Duodenal mucosa (tissue), 2 donors: Measurements from ENCODE around the gene LSP1.

Source experiments
- H3K27ac ChIP-seq: one replicate; pipeline ENCODE4 v1.7.0; 2013; ENCODE audit warnings: low read depth, low read length
- H3K27me3 ChIP-seq, 2 donors: one replicate each; pipeline ENCODE4 v1.7.0; 2013; ENCODE audit warnings: low read length in 2 of 2, control low read depth in 1 of 2; ENCODE audit not compliant: insufficient read depth in 2 of 2, control insufficient read depth in 1 of 2
- H3K36me3 ChIP-seq, 2 donors: one replicate each; pipeline ENCODE4 v1.7.0; 2013; ENCODE audit warnings: low read length in 2 of 2, control low read depth in 1 of 2; ENCODE audit not compliant: insufficient read depth in 2 of 2, control insufficient read depth in 1 of 2
- H3K4me1 ChIP-seq, 2 donors: one replicate each; pipeline ENCODE4 v1.7.0; 2013; ENCODE audit warnings: low read length in 2 of 2, control low read depth in 1 of 2; ENCODE audit not compliant: insufficient read depth in 2 of 2, control insufficient read depth in 1 of 2
- H3K4me3 ChIP-seq, 2 donors: one replicate each; pipeline ENCODE4 v1.7.0; 2013; ENCODE audit warnings: low read length in 2 of 2, low read depth in 1 of 2
- H3K9ac ChIP-seq, 2 donors: one replicate each; pipeline ENCODE4 v1.7.0; 2013; ENCODE audit warnings: low read length in 2 of 2, low read depth in 1 of 2
- H3K9me3 ChIP-seq, 2 donors: one replicate each; pipeline ENCODE4 v1.7.0; 2013; ENCODE audit warnings: low read length in 2 of 2, control low read depth in 1 of 2; ENCODE audit not compliant: control insufficient read depth in 1 of 2

Gene LSP1

DNA sequence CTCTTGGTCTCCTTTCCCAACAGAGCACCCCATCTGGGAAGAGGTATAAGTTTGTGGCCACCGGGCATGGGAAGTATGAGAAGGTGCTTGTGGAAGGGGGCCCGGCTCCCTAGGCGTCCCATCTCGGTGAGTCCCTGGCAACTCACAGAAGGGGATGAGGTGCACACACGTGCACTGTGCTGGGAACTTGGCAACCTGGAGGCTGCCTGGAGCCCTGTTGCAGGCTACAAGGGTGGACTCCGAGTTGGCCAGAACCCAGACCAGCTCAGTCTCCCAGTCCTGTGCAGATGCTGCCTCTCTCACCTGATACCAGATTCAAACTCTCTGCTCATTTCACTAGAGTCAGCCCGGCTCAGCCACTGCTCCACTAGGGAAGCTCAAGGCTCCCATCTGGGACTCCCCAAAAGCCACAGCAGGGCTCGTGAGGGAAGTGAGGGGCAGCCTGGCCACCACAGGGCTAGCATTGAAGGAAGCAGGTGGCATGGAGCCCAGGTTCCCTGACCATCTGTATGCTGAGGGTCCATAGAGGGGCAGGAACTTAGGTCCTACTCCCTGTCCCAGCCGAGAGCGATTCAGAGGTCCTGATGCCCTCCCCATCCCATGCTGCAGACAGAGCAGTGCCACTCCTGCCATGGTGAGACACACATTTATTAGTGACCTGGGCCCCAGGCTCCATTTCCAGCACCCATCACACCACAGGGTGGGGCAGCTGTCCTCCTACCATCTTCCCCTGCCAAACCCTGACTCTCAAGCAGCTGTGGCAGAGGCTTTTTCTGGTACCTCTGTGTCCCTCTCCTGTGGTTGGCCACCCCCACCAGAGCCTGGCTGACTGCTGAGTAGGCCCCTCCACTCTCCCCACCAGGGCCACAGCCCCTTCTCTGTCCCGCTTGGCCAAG lies 34.8 kb downstream of the LSP1 start:
- no peak overlapping the region for H3K9ac ChIP-seq
- H3K4me3 ChIP-seq, result no peak overlapping the region
- peaks cover 0 to 26% of the 10 kb centered on the region in 2 donors for H3K36me3 ChIP-seq
- no peaks in the 10 kb centered on the region for H3K27me3 ChIP-seq
- H3K9me3 ChIP-seq, result no peaks in the 10 kb centered on the region
- no peak overlapping the region for H3K27ac ChIP-seq
- H3K4me1 ChIP-seq, result peaks cover 0 to 3% of the 10 kb centered on the region in 2 donors

DNA sequence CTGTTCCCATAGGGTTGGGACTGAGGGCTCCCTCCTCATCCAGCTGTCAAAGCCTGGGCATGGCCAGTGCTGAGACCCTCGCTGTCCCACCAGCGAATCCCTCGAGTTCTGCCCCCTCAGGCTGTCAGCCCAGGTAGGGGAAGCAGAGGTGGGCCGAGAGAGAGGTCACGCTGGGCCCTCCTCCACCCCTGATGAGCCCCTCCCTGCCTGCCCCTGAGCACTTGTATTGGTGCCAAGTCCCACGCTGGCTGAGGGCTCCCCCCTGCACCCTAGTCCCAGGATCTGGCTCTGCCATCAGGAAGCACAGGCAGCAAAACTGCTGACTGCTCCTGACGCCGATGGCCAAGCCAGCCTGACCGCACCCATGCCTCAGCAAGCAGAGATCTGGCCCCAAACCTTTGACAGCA lies 35.5 kb downstream of the LSP1 start:
- Histone ChIP-seq H3K4me3 (no peak overlapping the region), H3K27ac (no peak overlapping the region), H3K4me1 (peaks cover 0 to 3% of the 10 kb centered on the region in 2 donors), H3K9me3 (no peaks in the 10 kb centered on the region), H3K9ac (no peak overlapping the region), H3K27me3 (no peaks in the 10 kb centered on the region), H3K36me3 (peaks cover 0 to 26% of the 10 kb centered on the region in 2 donors)

DNA sequence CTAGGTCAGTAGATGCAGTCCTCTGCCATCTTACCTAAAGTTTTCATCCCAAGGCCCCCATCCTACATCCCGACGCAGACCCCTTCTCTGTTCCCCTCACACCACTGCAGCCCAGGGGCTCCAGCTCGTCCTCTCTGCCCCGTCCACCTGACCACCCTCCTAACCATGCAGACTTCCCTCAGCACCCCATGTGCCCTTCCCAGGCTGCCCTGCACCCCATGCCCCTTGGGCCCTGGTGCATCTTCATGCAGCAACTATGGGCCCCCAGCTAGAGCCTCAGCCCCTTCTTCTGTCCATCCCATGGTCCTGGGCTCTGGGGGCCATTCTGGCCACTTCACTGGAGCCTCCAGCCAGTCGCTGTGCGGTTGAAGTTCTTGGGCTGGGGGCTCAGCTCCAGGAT lies 35.9 kb downstream of the LSP1 start:
- no peak overlapping the region for H3K4me3 ChIP-seq
- no peaks in the 10 kb centered on the region for H3K9me3 ChIP-seq
- no peak overlapping the region for H3K9ac ChIP-seq
- H3K27ac ChIP-seq, result no peak overlapping the region
- peaks cover 0 to 3% of the 10 kb centered on the region in 2 donors for H3K4me1 ChIP-seq
- H3K36me3 ChIP-seq, result peaks cover 0 to 26% of the 10 kb centered on the region in 2 donors
- H3K27me3 ChIP-seq, result no peaks in the 10 kb centered on the region

DNA sequence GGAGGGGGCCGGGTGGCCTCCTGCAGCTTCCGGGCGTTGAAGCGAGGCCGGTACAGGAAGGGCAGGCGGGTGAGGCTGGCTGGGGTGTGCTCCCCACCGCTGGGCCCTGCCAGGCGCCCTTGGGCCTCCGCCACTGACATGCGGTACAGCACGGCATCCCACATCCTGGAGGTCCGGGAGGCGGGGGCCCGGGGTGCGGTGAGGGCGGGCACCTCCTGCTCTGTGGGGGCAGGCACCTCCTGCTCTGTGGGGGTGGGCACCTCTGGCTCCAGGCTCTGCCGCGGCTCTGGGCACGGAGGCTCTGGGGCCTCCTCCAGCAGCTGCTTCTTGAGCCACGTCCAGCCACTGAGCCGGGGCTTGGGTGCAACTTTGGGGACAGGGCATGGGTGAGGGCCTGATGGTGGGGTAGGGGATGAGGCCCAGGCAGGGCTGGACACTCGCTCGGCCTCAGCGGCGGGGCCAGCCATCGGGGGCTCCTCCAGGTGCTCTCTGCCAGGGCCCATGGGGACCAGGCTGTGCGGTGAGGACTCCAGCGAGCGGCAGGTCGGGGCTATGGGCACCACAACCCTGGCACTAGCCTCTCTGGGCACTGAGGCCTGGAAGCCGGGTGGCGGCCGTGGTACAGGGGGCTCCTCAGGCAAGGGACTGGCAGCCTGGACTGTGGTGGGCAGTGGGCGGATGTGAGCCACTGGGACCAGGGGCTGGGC lies 36.5 kb downstream of the LSP1 start:
- Histone ChIP-seq H3K9ac (no peak overlapping the region), H3K4me1 (peaks cover 0 to 3% of the 10 kb centered on the region in 2 donors), H3K27ac (no peak overlapping the region), H3K4me3 (no peak overlapping the region), H3K36me3 (peaks cover 0 to 22% of the 10 kb centered on the region in 2 donors), H3K9me3 (no peaks in the 10 kb centered on the region), H3K27me3 (no peaks in the 10 kb centered on the region)

DNA sequence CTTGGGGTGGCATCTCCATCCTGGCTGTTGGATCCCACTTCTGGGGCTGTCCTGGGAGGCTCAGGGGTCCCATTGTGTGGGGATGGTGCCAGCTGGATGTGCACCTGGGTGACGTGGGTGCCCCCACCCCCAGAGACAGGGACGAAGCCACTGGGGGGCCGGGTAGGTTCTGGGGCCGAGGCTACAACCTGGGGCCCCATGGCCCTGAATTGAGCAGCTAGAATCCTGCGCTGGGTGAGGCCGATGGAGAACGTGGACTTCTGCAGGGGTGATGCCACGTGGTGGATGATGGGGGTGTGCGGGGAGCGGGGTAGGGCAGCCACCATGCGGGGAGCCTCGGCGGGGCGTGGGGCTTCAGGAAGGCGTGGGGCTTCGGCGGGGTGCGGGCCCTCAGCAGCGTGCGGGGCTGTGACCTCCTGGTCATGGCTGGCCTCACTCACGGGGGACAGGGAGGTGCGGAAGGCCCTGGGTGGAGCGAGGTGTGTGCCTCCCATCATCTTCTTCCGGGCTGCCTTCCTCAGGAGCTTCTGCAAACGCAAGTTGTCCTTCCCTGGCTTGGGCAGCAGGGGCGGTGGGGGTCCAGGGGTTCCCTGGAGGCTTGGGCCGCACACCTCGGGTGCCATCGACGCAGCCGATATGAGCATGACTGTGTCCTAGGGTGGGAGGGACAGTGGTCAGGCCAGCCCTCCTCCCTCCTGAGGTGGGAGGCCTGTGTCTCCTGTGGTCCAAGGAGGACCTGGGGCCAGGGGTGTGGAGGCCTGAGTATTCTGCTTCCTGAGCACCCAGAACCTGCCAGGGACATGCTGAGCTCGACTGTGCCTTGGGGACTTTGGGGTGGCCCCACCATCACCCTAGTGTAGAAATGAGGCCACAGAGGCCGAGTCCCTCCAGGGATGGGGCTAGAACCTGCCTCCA lies 37.3 kb downstream of the LSP1 start:
- Histone ChIP-seq H3K9ac (no peak overlapping the region), H3K36me3 (peaks cover 0 to 14% of the 10 kb centered on the region in 2 donors), H3K27ac (no peak overlapping the region), H3K27me3 (no peaks in the 10 kb centered on the region), H3K4me1 (peaks cover 0 to 3% of the 10 kb centered on the region in 2 donors), H3K9me3 (no peaks in the 10 kb centered on the region), H3K4me3 (no peak overlapping the region)

DNA sequence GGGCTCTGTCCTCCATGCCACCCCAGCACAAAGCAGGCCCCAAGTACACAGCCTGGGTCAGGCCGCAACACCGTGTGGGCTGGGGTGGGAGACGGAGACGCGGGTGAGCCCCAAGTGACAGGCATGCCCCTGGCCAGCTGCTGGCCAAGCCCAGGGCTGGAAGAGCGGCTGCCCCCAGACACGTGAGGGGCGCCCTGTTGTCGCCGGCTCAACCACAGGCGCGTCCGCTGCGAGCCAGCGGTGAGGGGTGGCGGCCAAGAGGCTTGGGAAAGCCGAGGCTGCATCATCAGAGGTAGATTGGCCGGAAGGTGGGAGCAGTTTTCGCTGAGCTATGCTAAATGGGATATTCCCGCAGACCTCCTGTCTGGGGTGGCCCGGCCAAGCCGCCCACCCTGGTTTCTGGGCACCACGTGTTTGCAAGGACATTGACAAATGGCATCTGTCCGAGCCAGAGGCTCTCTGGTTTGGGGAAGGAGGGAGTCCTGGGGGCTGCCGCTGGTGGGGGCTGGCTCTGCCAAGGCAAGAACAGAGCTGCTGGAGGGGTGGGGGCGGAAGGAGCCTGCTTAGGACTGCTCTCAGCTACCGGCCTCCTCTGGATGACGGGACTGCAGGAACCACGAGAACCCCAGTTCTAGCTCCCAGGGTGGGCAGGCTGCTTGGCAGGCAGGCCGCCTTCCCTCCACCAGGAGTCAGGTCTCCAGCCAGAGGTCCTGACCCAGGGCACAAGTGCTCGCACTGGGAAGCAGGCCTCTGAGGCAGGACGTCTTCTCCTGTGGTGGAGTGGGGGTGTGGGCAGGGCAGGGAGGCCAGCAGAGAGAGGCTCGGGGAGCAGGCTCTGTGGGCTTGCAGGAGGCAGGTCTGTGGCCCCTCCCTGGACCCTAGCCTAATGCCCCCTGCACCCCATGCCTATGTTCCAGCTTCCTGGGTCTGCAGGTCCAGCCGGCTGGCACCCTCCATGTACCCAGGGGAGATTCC lies 38.3 kb downstream of the LSP1 start:
- H3K9ac ChIP-seq, result no peak overlapping the region
- H3K4me3 ChIP-seq, result no peak overlapping the region
- no peaks in the 10 kb centered on the region for H3K27me3 ChIP-seq
- peaks cover 0 to 5% of the 10 kb centered on the region in 2 donors for H3K36me3 ChIP-seq
- no peak overlapping the region for H3K27ac ChIP-seq
- H3K9me3 ChIP-seq, result no peaks in the 10 kb centered on the region
- H3K4me1 ChIP-seq, result peaks cover 0 to 3% of the 10 kb centered on the region in 2 donors

DNA sequence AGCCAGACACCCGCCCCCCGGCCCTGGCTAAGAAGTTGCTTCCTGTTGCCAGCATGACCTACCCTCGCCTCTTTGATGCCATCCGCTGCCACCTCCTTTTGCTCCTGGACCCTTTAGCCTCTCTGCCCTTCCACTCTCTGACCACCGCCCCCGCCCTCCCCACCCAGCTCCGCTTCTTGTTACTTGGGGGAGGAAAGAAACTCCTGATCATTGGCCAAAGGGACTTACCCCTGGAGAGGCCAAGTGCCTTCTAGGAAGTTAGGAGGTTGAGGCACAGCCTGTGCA lies 38.9 kb downstream of the LSP1 start, which contains the start of gene PRR33:
Gene PRR33 (minus strand): TSS at position 65 of the 285 bp plus-strand sequence. CDS start 1,311 bp downstream, outside the sequence.
- H3K27ac ChIP-seq, result no peak within 1 kb of the TSS
- peaks cover 0 to 3% of the 10 kb centered on the region in 2 donors for H3K4me1 ChIP-seq
- no peaks in the 10 kb centered on the region for H3K9me3 ChIP-seq
- H3K36me3 ChIP-seq, result no peaks in the 10 kb centered on the region
- no peak within 1 kb of the TSS for H3K4me3 ChIP-seq
- H3K9ac ChIP-seq, result no peak within 1 kb of the TSS
- no peaks in the 10 kb centered on the region for H3K27me3 ChIP-seq

DNA sequence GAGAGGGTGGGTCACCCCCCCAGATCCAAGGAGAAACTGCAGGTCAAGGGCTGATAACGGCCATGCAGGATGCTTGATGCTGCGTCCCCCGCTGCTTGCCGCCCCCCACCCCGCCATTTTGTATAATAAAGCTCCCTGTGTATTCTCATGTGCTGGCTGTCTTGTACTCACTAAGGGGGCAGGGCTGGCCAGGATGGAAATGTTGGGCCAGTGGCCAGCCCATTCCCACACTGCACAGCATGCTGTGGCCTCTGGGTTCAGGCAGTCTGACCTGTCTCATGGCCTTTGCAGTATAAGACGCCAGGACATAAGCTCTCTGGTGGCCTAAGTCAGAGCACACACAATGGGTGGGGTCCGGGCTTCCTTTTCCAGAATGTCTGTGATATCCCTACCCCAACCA lies 39.2 kb downstream of the LSP1 start:
- Histone ChIP-seq H3K36me3 (no peaks in the 10 kb centered on the region), H3K27ac (no peak overlapping the region), H3K4me1 (peaks cover 0 to 3% of the 10 kb centered on the region in 2 donors), H3K9ac (no peak overlapping the region), H3K27me3 (no peaks in the 10 kb centered on the region), H3K4me3 (no peak overlapping the region), H3K9me3 (no peaks in the 10 kb centered on the region)

DNA sequence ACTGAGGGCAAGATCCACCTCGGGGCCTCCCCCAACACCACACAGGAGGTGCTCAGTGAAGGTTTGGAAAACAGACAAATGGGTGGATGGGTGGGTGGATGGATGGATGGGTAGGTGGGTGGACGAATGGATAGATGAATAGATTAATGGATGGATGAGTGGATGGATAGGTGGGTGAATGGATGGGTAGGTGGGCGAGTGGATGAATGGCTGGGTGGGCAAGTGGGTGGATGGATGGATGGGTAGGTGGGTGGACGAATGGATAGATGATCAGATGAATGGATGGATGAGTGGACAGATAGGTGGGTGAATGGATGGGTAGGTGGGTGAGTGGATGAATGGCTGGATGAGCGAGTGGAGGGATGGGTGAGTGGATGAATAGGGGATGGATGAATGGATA lies 39.7 kb downstream of the LSP1 start:
- Histone ChIP-seq H3K27me3 (no peaks in the 10 kb centered on the region), H3K36me3 (no peaks in the 10 kb centered on the region), H3K9ac (no peak overlapping the region), H3K4me1 (peaks cover 0 to 3% of the 10 kb centered on the region in 2 donors), H3K27ac (no peak overlapping the region), H3K9me3 (no peaks in the 10 kb centered on the region), H3K4me3 (no peak overlapping the region)
